Measurements from ENCODE around the gene EP400.

The EP400 gene

DNA sequence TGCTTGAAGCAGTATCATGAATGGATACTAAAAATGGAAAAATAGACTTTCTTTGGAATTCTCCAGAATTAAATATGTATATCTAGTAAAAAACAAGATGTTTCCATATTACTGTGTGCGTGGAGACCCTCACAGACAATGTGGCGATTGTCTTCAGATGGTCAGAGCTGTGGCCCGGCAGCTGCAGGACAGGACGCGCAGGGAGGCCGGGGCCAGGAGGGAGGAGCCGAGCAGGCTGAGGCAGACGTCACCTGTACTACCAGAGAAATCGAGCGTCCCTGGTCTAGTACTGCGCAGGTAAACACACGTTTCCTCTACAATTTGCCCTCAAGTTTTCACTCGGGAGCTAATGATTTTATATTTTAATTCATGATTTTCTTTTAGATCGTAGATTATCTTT lies 171.5 kb downstream of the EP400 start:
- no peak for DNase-seq (ENCODE audit: low read depth in 2 of 2)

DNA sequence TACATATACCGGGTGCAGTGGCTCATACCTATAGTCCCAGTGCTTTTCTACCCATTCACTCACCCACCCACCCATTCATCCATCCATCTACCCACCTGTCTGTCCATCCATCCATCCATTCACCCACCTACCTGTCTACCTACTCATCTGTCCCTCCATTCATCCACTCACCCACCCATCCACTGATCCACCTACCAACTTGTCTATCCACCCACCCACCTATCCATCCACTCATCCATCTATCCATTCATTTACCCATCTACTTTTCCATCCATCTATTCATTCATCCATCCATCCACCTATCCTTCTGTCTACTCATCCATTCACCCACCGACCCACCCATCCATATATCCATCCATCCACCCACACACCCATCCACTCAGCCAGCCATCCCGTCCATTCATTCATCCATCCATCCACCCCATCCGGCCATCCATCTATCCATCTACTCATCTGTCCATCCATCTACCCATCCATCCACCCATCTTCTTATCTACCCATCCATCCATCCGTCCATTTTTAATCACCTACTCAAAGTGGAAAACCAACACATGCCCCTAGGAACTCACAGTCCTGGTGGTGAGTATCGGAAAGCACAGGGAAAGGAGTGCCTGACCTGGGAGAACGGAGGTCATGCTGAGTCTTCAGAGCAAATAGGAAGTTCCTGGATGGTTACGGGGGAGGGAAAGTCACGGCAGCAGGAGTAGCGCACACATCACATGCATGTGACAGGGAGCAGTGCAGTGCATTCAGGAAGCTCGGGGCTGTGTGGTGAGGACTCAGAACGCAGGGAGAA lies 174.4 kb downstream of the EP400 start:
- no peak for DNase-seq (ENCODE audit: low read depth in 2 of 2)

DNA sequence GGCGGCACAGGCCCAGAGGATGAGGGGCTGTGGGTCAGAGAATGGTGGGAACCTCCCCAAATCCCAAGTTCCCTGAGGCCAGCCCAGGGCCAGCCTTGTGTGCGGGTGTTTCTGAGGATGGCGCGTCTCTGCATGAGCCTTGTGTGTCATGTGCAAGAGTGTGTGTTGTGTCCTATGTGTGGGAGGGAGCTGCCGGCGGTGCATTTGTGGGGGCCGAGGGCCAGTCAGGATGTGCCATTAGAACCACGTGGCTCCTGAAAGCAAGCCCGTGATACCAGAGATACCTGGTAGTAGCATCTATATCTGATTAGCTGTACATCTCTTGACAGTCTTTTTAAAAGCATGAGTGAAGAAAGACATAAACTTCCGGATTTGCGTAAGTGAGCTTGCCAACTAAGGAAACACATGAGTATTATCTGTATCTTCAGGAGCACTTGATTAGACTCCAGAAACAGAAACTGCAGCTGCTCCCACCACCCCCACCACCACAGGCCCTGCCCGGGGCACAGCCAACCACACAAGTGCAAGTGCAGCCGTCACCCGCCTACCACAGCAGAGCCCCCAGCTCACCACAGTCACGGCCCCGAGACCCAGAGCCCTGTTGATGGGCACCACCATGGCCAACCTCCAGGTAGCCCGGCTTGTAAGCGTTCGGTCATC lies 175.2 kb downstream of the EP400 start:
- DNase-seq (ENCODE audit: low read depth in 2 of 2) = no peak

DNA sequence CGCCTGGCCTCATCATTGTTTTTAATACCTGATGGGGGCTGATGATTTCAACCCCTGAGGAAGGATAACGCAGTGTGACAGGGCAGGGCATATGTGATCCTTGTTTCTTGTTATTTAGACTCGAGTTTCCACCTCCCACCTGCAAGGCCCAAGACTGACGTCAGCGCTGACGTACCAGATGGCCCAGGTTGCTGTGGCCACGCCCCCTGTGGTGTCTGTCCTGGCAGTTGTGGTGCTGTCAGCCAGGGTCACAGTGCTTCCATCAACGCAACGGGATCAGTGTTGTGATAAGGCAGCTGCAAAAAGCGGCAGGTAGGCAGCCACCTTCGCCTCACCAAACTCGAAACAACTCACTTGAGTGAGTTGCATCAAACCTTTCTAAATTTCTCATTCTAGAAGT lies 176.0 kb downstream of the EP400 start:
- no peak for DNase-seq (ENCODE audit: low read depth in 2 of 2)

DNA sequence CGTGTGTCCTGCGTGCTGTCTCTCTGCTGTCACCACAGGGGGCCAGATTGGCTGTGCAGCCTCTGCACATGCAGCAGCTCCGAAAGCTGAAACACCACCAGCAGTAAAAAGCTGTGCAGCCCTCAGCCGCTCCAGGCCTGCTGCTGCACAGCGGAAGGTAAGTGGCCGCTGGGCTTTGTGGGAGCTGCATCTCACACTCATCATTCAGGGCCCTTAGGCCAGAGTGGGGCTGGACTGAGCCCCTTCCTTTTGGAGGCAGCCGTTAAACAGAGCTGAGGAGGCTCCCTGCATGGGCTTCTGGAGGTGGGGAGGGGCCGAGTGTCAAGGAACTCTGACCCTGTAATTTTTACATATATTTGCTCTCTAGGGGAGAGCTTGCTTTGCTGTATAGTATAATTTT lies 177.3 kb downstream of the EP400 start:
- DNase-seq (ENCODE audit: low read depth in 2 of 2) = no peak

DNA sequence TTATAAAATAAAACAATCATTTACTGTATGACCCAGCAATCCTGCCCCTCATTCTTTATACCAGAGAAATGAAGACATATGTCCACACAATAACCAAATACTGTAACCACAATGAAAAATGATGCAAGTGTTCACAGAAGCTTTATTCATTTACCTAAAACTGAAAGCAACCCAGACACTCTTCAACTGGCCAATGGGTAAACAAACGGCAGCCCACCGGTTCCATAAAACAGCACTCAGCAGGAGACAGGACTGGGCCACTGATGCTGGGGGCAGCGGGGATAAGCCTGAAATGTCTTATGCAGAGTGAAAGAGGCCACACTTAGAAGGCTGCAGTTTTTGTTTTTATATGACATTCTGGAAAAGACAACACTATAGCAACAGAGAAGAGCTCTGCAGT lies 179.3 kb downstream of the EP400 start:
- DNase-seq (ENCODE audit: low read depth in 2 of 2) = no peak

DNA sequence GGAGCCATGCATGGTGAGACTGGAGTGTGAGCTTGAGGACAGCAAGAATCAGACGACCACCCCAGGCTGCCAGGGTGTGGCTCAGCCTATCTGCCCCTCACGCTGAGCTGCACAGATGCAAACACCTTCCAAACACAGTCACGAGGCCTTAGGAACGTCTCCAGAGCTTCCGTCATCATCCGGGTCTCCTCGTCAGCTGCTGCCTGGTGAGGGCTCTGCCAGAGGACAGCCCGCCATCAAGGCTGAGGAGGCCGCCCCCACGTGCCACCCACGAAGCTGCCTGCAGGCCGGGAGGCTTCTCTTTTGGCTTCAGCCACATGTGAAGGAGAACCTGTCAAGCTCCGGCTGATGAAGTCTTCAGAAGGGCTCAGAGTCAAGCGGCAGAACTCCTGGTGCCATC lies 180.9 kb downstream of the EP400 start:
- DNase-seq (ENCODE audit: low read depth in 2 of 2) = no peak

All from stimulated activated CD8-positive, alpha-beta memory T cell treated with anti-CD3 and anti-CD28 coated beads, Interleukin-2, amount 100 ng/mL, for 1 hour (primary cell).